Pulmonary artery endothelial cell (primary cell): Measurements from ENCODE around the gene TOLLIP. TPM values are rescaled to one million over a fixed set of nuclear protein-coding genes. Genes with fewer than 3 reads are reported as not detected.

Experiments used
- DNase-seq: peaks from one replicate; pipeline ENCODE4 v3.0.0-alpha.2; 2011; ENCODE audit warnings: low read depth, low spot score
- total RNA-seq: library from RNA; depleted of rRNA; stranded (reverse); fragments of >200 nt; gene quantifications from 2 replicates; pipeline ENCODE4 v1.2.3, GENCODE V29; 2014

The TOLLIP gene
- total RNA-seq, 1 donor from 2014 or later = 26.0 TPM

- DNase-seq = no peak
These were observed 9.8 kb downstream of the TOLLIP start for GRCh38 chr11:1299621-1300020.

GRCh38 chr11:1298695-1299492, 10.5 kb downstream of the TOLLIP start:
- no peak for DNase-seq

- no peak for DNase-seq
These were observed 11.6 kb downstream of the TOLLIP start for GRCh38 chr11:1297576-1298473.

- DNase-seq = no peak
These were observed 12.3 kb downstream of the TOLLIP start for GRCh38 chr11:1297011-1297575.

- DNase-seq = no peak
These were observed 13.1 kb downstream of the TOLLIP start for GRCh38 chr11:1296287-1296686.

GRCh38 chr11:1295591-1295990, 13.8 kb downstream of the TOLLIP start:
- no peak for DNase-seq

GRCh38 chr11:1295086-1295485, 14.3 kb downstream of the TOLLIP start:
- no peak for DNase-seq

GRCh38 chr11:1293619-1294015, 15.8 kb downstream of the TOLLIP start:
- no peak for DNase-seq

- DNase-seq = no peak
These were observed 16.5 kb downstream of the TOLLIP start for GRCh38 chr11:1292644-1293618.

GRCh38 chr11:1292018-1292643, 17.3 kb downstream of the TOLLIP start:
- DNase-seq = no peak

GRCh38 chr11:1291295-1292017, 18.0 kb downstream of the TOLLIP start:
- DNase-seq = no peak

GRCh38 chr11:1290052-1291040, 19.1 kb downstream of the TOLLIP start:
- DNase-seq = no peak

GRCh38 chr11:1289211-1289935, 20.1 kb downstream of the TOLLIP start:
- DNase-seq = no peak

- no peak for DNase-seq
These were observed 20.8 kb downstream of the TOLLIP start for GRCh38 chr11:1288426-1289151.

GRCh38 chr11:1287928-1288327, 21.5 kb downstream of the TOLLIP start:
- DNase-seq = no peak

GRCh38 chr11:1285876-1286275, 23.6 kb downstream of the TOLLIP start:
- no peak for DNase-seq

GRCh38 chr11:1285316-1285744, 24.1 kb downstream of the TOLLIP start:
- DNase-seq = no peak
